PFSK-1 (cell line): ENCODE results near the gene ADAMTS2.

Experiments
- REST ChIP-seq, 2 experiments: IDR thresholded peaks; 2 replicates each; pipeline versions ENCODE4 v1.6.1 to v1.8.0; 2011 to 2012; ENCODE audit warnings: low read depth in 2 of 2, low read length in 2 of 2, control low read depth in 1 of 2, inconsistent platforms in 1 of 2, mild to moderate bottlenecking in 1 of 2, moderate library complexity in 1 of 2; ENCODE audit not compliant: insufficient read depth in 1 of 2
- SIN3A ChIP-seq: IDR thresholded peaks from 2 replicates; pipeline ENCODE4 v1.6.1; 2012; ENCODE audit warnings: mild to moderate bottlenecking, low read length, moderate library complexity, borderline replicate concordance; ENCODE audit not compliant: insufficient read depth

DNA sequence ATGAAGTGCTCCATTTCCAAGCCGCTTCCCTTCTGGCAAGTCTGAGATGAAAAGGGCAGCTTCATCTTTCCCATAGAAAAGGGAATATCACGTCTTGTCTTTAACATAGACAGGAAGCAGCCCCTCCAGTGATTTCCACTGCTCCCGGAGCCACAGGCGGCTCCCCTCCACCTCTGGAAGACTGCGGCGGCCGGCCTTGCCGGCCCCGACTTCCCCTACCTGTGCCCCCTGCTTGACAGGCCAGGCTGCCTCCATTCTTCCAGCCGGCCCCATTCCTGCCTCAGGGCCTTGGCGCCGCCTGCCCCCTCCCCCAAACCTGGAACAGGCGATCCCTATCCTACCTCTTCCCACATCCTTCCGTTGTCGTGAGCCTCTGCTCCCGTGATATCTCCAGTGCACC is 143.3 kb downstream of the ADAMTS2 start:
- TF ChIP-seq SIN3A (no peak), REST (IDR thresholded peaks at IDR 0.05; ENCODE audit: insufficient read depth in 1 of 2, low read depth in 2 of 2, low read length in 2 of 2) (no peak)
